ENCODE data around the gene SUSD5.

- no peak for TF ChIP-seq POLR2AphosphoS5 (IDR thresholded peaks at IDR 0.05)
- TF ChIP-seq, protein P1, sequence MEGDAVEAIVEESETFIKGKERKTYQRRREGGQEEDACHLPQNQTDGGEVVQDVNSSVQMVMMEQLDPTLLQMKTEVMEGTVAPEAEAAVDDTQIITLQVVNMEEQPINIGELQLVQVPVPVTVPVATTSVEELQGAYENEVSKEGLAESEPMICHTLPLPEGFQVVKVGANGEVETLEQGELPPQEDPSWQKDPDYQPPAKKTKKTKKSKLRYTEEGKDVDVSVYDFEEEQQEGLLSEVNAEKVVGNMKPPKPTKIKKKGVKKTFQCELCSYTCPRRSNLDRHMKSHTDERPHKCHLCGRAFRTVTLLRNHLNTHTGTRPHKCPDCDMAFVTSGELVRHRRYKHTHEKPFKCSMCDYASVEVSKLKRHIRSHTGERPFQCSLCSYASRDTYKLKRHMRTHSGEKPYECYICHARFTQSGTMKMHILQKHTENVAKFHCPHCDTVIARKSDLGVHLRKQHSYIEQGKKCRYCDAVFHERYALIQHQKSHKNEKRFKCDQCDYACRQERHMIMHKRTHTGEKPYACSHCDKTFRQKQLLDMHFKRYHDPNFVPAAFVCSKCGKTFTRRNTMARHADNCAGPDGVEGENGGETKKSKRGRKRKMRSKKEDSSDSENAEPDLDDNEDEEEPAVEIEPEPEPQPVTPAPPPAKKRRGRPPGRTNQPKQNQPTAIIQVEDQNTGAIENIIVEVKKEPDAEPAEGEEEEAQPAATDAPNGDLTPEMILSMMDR (IDR thresholded peaks at IDR 0.05), result no peak
- TF ChIP-seq POLR2A (IDR thresholded peaks at IDR 0.05), result no peak
Measured at GRCh38 chr3:33119891-33120290, 98.7 kb downstream of the SUSD5 start.
